Stimulated activated CD4-positive, alpha-beta T cell treated with anti-CD3 and anti-CD28 coated beads, TNF-alpha, amount 100 ng/mL, for 4 hours (primary cell): Measurements from ENCODE around the gene OPCML.

Experiments
- DNase-seq, 3 experiments: peaks; one replicate each; pipeline ENCODE4 v3.0.0-alpha.2; 2020; ENCODE audit warnings: low read depth in 3 of 3

Gene OPCML

GRCh38 chr11:132680584-132680983 lies 851.7 kb downstream of the OPCML start:
- DNase-seq: no peak

DNA sequence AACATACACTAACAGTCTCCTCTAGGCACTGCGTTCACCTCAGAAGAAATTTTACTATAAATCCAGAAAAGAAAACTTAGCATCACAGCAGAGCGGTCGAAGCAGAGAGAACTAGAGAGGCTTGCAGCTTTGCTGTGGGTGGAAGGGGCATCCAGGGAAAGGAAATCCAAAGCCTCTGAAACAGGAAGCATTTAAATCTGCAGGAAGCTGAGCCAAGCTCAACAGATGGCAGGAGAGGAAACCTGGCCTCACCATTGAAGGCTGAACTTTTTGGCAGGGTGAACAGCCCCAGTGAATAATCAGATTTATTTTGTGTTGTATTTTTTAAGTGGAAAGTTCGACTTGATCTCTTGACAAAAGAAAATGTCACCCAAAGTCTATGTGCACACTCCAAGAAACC lies 858.1 kb downstream of the OPCML start:
- DNase-seq: no peak

- DNase-seq: no peak
Observed at GRCh38 chr11:132671851-132672370, 860.4 kb downstream of the OPCML start.

- DNase-seq: no peak
Observed at GRCh38 chr11:132670921-132671675, 861.2 kb downstream of the OPCML start.

DNA sequence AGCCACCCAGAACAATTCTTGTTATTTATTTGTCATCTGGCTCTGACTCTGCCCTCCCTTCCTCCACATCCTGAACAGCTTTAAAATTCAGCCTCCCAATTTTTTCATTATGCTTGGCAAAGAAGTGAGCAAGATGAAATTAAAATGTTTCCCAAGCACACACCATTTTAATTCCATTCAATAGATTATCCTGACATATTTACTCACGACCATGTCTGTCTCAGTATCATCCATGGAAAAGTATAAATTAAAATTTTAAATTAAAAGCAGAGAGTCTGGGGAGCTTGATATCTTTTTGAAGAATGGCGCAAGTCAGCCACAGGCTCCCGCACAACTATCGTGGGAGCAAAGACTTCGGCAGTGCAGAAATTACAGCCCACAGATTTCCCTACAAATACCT lies 862.4 kb downstream of the OPCML start:
- no peak for DNase-seq

GRCh38 chr11:132665205-132665604 lies 867.1 kb downstream of the OPCML start:
- no peak for DNase-seq

- no peak for DNase-seq
Observed at GRCh38 chr11:132658696-132659095, 873.6 kb downstream of the OPCML start.

GRCh38 chr11:132658004-132658403 lies 874.3 kb downstream of the OPCML start:
- DNase-seq: no peak

- no peak for DNase-seq
Observed at GRCh38 chr11:132655187-132655855, 877.0 kb downstream of the OPCML start.

DNA sequence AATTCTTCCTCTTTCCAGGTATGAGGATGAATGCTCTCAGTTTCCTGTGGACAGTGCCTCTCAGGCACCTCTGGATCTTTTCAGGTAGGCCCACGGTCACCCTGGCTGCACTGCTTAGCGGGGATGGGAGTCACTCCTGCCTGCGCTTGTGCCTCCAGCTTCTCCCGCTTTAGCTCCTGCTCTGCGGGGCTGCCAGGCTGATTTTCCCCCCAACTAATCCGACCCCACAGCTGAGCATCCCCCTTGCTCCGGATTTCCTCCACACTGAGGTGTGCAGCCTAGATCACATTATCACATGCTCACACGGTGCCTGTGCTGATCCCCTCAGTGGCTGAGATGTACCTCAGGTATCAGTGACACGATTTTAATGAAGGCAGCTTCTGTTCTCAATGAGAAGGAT lies 879.1 kb downstream of the OPCML start:
- DNase-seq: no peak

- DNase-seq: no peak
Observed at GRCh38 chr11:132650969-132651720, 881.2 kb downstream of the OPCML start.

- DNase-seq: no peak
Observed at GRCh38 chr11:132649277-132649676, 883.0 kb downstream of the OPCML start.

- DNase-seq: no peak
Observed at GRCh38 chr11:132648851-132649250, 883.5 kb downstream of the OPCML start.

GRCh38 chr11:132646890-132647289 lies 885.4 kb downstream of the OPCML start:
- DNase-seq: no peak

- DNase-seq: no peak
Observed at GRCh38 chr11:132644520-132645239, 887.6 kb downstream of the OPCML start.

- DNase-seq: no peak
Observed at GRCh38 chr11:132643239-132643638, 889.1 kb downstream of the OPCML start.

GRCh38 chr11:132640952-132641351 lies 891.3 kb downstream of the OPCML start:
- no peak for DNase-seq

- no peak for DNase-seq
Observed at GRCh38 chr11:132639986-132640385, 892.3 kb downstream of the OPCML start.

- no peak for DNase-seq
Observed at GRCh38 chr11:132639403-132639802, 892.9 kb downstream of the OPCML start.

GRCh38 chr11:132638423-132638822 lies 893.9 kb downstream of the OPCML start:
- no peak for DNase-seq

- DNase-seq: no peak
Observed at GRCh38 chr11:132636523-132636922, 895.8 kb downstream of the OPCML start.

- DNase-seq: no peak
Observed at GRCh38 chr11:132632641-132633124, 899.6 kb downstream of the OPCML start.
